SK-N-SH treated with all-trans-retinoic acid at 6 μM for 48 hours (cell line): Measurements from ENCODE around the gene RAE1.

ENCODE experiments used
- CSDC2 ChIP-seq: fragments of 250-450 bp; sonication (Bioruptor Pico); IDR thresholded peaks from 2 replicates; pipeline ENCODE4 v1.5.0; 2020; ENCODE audit warnings: mild to moderate bottlenecking, moderate library complexity
- RARB ChIP-seq: fragments of 250-450 bp; sonication (Bioruptor Pico); IDR thresholded peaks from 2 replicates; pipeline ENCODE4 v1.8.0; 2021; ENCODE audit warnings: mild to moderate bottlenecking, moderate library complexity
- ZC3H10 ChIP-seq: fragments of 250-450 bp; sonication (Bioruptor Pico); IDR thresholded peaks from 2 replicates; pipeline ENCODE4 v1.5.1; 2021; ENCODE audit warnings: mild to moderate bottlenecking, moderate library complexity
- TF ChIP-seq, protein P1 (sequence below): fragments of 250-450 bp; sonication (Bioruptor Pico); IDR thresholded peaks from 2 replicates; pipeline ENCODE4 v1.8.0; 2020; ENCODE audit warnings: mild to moderate bottlenecking, moderate library complexity, borderline replicate concordance

DNA sequence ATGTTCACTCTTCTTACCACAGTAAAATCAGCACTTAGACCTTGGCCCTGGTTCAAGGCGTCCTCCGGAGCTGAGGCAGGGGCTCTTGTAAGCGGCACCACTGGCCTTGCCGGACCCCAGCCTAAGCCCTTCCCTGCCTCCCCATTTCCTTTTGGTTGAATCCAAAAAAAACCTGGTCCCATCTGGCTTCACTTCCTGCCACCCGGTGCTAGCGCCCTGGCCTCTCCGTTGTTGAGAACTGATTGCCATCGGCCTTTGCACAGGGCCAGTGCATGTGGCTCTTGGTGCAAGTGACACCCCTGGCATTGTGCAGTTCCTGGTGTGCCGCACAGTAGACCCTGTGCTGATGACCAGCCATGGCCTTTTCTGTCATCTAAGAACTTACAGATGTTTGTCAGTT lies 21.1 kb downstream of the RAE1 start:
- TF ChIP-seq, protein P1, sequence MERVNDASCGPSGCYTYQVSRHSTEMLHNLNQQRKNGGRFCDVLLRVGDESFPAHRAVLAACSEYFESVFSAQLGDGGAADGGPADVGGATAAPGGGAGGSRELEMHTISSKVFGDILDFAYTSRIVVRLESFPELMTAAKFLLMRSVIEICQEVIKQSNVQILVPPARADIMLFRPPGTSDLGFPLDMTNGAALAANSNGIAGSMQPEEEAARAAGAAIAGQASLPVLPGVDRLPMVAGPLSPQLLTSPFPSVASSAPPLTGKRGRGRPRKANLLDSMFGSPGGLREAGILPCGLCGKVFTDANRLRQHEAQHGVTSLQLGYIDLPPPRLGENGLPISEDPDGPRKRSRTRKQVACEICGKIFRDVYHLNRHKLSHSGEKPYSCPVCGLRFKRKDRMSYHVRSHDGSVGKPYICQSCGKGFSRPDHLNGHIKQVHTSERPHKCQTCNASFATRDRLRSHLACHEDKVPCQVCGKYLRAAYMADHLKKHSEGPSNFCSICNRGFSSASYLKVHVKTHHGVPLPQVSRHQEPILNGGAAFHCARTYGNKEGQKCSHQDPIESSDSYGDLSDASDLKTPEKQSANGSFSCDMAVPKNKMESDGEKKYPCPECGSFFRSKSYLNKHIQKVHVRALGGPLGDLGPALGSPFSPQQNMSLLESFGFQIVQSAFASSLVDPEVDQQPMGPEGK = no peak
- TF ChIP-seq RARB (no peak), ZC3H10 (CRISPR knock-in tag) (no peak), CSDC2 (CRISPR knock-in tag) (no peak)
